CD8-positive, alpha-beta memory T cell (primary cell): ENCODE results near the gene WBP2NL. TPM values are rescaled to one million over a fixed set of nuclear protein-coding genes. Genes with fewer than 3 reads are reported as not detected.
"Not testable (repeated sequence)": the region's sequence is repeated elsewhere in the genome, so short reads cannot be mapped to it uniquely, and the experiment has no call there.

ENCODE experiments used
- CTCF ChIA-PET: fragments of 350-600 bp; sonication (Branson Sonifier 250); formaldehyde crosslinking; loops from one replicate; lab custom pipeline; 2021; ENCODE audit warnings: antibody characterized with exemption; lab: Charles Lee
- POLR2A ChIA-PET: fragments of 350-600 bp; sonication (Branson Sonifier 250); formaldehyde crosslinking; loops from one replicate; lab custom pipeline; 2021; ENCODE audit warnings: antibody characterized with exemption; lab: Charles Lee
- DNase-seq, 5 donors: peaks; one replicate each; pipeline versions ENCODE4 v3.0.0 to v3.0.0-alpha.2; 2020 to 2022; ENCODE audit warnings: mixed read lengths in 1 of 5
- H3K27ac ChIP-seq: one replicate; pipeline ENCODE4 v1.7.0; 2013; ENCODE audit warnings: low read depth, mild to moderate bottlenecking, low read length, moderate library complexity
- H3K27me3 ChIP-seq: 2 replicates; pipeline ENCODE4 v1.7.0; 2013; ENCODE audit warnings: low read length, mild to moderate bottlenecking; ENCODE audit not compliant: insufficient read depth, poor library complexity, severe bottlenecking
- H3K36me3 ChIP-seq: 2 replicates; pipeline ENCODE4 v1.7.0; 2013; ENCODE audit warnings: mild to moderate bottlenecking, low read length, moderate library complexity; ENCODE audit not compliant: insufficient read depth
- H3K4me1 ChIP-seq: 2 replicates; pipeline ENCODE4 v1.7.0; 2013; ENCODE audit warnings: mild to moderate bottlenecking, low read length, moderate library complexity; ENCODE audit not compliant: insufficient read depth
- H3K4me3 ChIP-seq: 2 replicates; pipeline ENCODE4 v1.7.0; 2013; ENCODE audit warnings: mild to moderate bottlenecking, low read length
- H3K9me3 ChIP-seq: 2 replicates; pipeline ENCODE4 v1.7.0; 2013; ENCODE audit warnings: mild to moderate bottlenecking, low read length
- H3K27ac Mint-ChIP-seq, 8 donors: one replicate each; pipeline ENCODE4 v1.8.0; 2020 to 2021; ENCODE audit warnings: mixed read lengths in 8 of 8, mild to moderate bottlenecking in 6 of 8, inconsistent platforms in 3 of 8, moderate library complexity in 3 of 8
- H3K27me3 Mint-ChIP-seq, 2 donors: one replicate each; pipeline ENCODE4 v1.8.0; 2020 to 2021; ENCODE audit warnings: mixed read lengths in 2 of 2, mild to moderate bottlenecking in 1 of 2, moderate library complexity in 1 of 2
- H3K36me3 Mint-ChIP-seq, 3 donors: one replicate each; pipeline ENCODE4 v1.8.0; 2020 to 2021; ENCODE audit warnings: mixed read lengths in 3 of 3, inconsistent platforms in 1 of 3, mild to moderate bottlenecking in 1 of 3
- H3K4me1 Mint-ChIP-seq, 3 donors: one replicate each; pipeline ENCODE4 v1.8.0; 2020 to 2021; ENCODE audit warnings: mixed read lengths in 3 of 3, inconsistent platforms in 1 of 3, mild to moderate bottlenecking in 1 of 3
- H3K4me3 Mint-ChIP-seq, 7 donors: one replicate each; pipeline ENCODE4 v1.8.0; 2020 to 2021; ENCODE audit warnings: mixed read lengths in 7 of 7, mild to moderate bottlenecking in 6 of 7, moderate library complexity in 4 of 7, inconsistent platforms in 2 of 7
- H3K9me3 Mint-ChIP-seq, 5 donors: one replicate each; pipeline ENCODE4 v1.8.0; 2020 to 2022; ENCODE audit warnings: mixed read lengths in 5 of 5, mild to moderate bottlenecking in 3 of 5, moderate library complexity in 2 of 5, inconsistent platforms in 1 of 5
- polyA plus RNA-seq: library from polyadenylated mRNA; unstranded; fragments of 300-500 nt; fragmentation: Illumina TruSeq; gene quantifications from one replicate; pipeline ENCODE4 v1.2.3, GENCODE V29; 2021
- total RNA-seq, 2 experiments: library from RNA; stranded (reverse); gene quantifications; one replicate each; pipeline ENCODE4 v1.2.3, GENCODE V29; 2021

Gene WBP2NL
- total and polyA plus RNA-seq, 3 experiments from 2014 or later = 0.66 to 0.82 (median 0.70) TPM

GRCh38 chr22:42070517-42071422 is 72.2 kb downstream of the WBP2NL start, which contains the start of gene NAGA:
TSS of gene NAGA (minus strand) at chr22:42070812. CDS start at chr22:42070297, 515 bp downstream.
- peak within 1 kb of the TSS; percentile 85 for H3K4me3 ChIP-seq
- ChIA-PET CTCF (interaction anchor here (1.1 to 1.2 kb wide), 3 partner anchors 8 to 28 kb away, joined by 3 to 9 read pairs (median 4); partner anchors contain the start of genes NDUFA6 and SMDT1), POLR2A (interaction anchor here (0.7 to 2.2 kb wide), 3 partner anchors 9 to 30 kb away, joined by 5 to 19 read pairs (median 7); partner anchors contain the start of genes NDUFA6 and SMDT1)
- Mint-ChIP-seq H3K27me3 (no peaks in the 10 kb centered on the region), H3K27ac (peak within 1 kb of the TSS; percentile 68 to 94 (median 91)), H3K9me3 (no peaks in the 10 kb centered on the region), H3K4me1 (peaks cover 35 to 54% (median 46%) of the 10 kb centered on the region in 3 donors), H3K36me3 (peaks cover 0 to 30% (median 0%) of the 10 kb centered on the region in 3 donors), H3K4me3 (peak within 1 kb of the TSS; percentile 91 to 96 (median 93))
- peak; percentile 87 to 94 (median 88) for DNase-seq
- H3K27ac ChIP-seq = peak within 1 kb of the TSS; percentile 76
- peaks cover 26% of the 10 kb centered on the region for H3K4me1 ChIP-seq
- no peaks in the 10 kb centered on the region for H3K27me3 ChIP-seq
- no peaks in the 10 kb centered on the region for H3K9me3 ChIP-seq
- no peaks in the 10 kb centered on the region for H3K36me3 ChIP-seq

GRCh38 chr22:42071508-42071907 is 72.9 kb downstream of the WBP2NL start:
- Histone ChIP-seq H3K4me3 (peak overlapping the region; percentile 85), H3K27ac (peak overlapping the region; percentile 76), H3K4me1 (peaks cover 26% of the 10 kb centered on the region)
- Mint-ChIP-seq H3K27ac (peak overlapping the region; percentile 68 to 94 (median 91)), H3K36me3 (peaks cover 0 to 25% (median 0%) of the 10 kb centered on the region in 3 donors), H3K4me3 (peak overlapping the region; percentile 91 to 96 (median 93)), H3K4me1 (peaks cover 37 to 54% (median 46%) of the 10 kb centered on the region in 3 donors)
- POLR2A ChIA-PET = interaction anchor here (0.7 to 2.2 kb wide), 3 partner anchors 8 to 29 kb away, joined by 5 to 19 read pairs (median 7); partner anchors contain the start of genes NDUFA6 and SMDT1
- H3K9me3 ChIP-seq, H3K27me3 ChIP-seq, H3K27me3 Mint-ChIP-seq, DNase-seq, H3K9me3 Mint-ChIP-seq, CTCF ChIA-PET, H3K36me3 ChIP-seq: not testable (repeated sequence)

- Histone ChIP-seq H3K27me3 (no peaks in the 10 kb centered on the region), H3K4me1 (peaks cover 26% of the 10 kb centered on the region), H3K9me3 (no peaks in the 10 kb centered on the region), H3K4me3 (no peak overlapping the region), H3K27ac (no peak overlapping the region), H3K36me3 (no peaks in the 10 kb centered on the region)
- H3K4me1 Mint-ChIP-seq = peaks cover 35 to 54% (median 46%) of the 10 kb centered on the region in 3 donors
- H3K36me3 Mint-ChIP-seq = peaks cover 0 to 14% (median 0%) of the 10 kb centered on the region in 3 donors
- ChIA-PET CTCF (no interaction called here), POLR2A (no interaction called here)
- H3K27ac Mint-ChIP-seq = peak overlapping the region in 4 of 8 donors; percentile 4 to 83 (median 50)
- H3K9me3 Mint-ChIP-seq = no peaks in the 10 kb centered on the region
- no peaks in the 10 kb centered on the region for H3K27me3 Mint-ChIP-seq
- DNase-seq = no peak
- H3K4me3 Mint-ChIP-seq = peak overlapping the region; percentile 39 to 72 (median 52)
Observed at GRCh38 chr22:42072606-42073330, 74.2 kb downstream of the WBP2NL start.

GRCh38 chr22:42073621-42074041 is 75.0 kb downstream of the WBP2NL start:
- POLR2A ChIA-PET = no interaction called here
- no peaks in the 10 kb centered on the region for H3K36me3 ChIP-seq
- peak overlapping the region in 6 of 7 donors; percentile 51 to 72 (median 56) for H3K4me3 Mint-ChIP-seq
- H3K4me1 ChIP-seq = peaks cover 30% of the 10 kb centered on the region
- H3K9me3 Mint-ChIP-seq = no peaks in the 10 kb centered on the region
- peaks cover 0 to 6% (median 0%) of the 10 kb centered on the region in 3 donors for H3K36me3 Mint-ChIP-seq
- H3K27ac Mint-ChIP-seq = peak overlapping the region in 3 of 8 donors; percentile 50 to 83 (median 61)
- H3K27ac ChIP-seq = no peak overlapping the region
- no peak for DNase-seq
- no peaks in the 10 kb centered on the region for H3K9me3 ChIP-seq
- CTCF ChIA-PET = no interaction called here
- peaks cover 35 to 58% (median 46%) of the 10 kb centered on the region in 3 donors for H3K4me1 Mint-ChIP-seq
- H3K4me3 ChIP-seq = peak overlapping the region; percentile 39
- H3K27me3 Mint-ChIP-seq = no peaks in the 10 kb centered on the region
- no peaks in the 10 kb centered on the region for H3K27me3 ChIP-seq

- peaks cover 38 to 62% (median 45%) of the 10 kb centered on the region in 3 donors for H3K4me1 Mint-ChIP-seq
- H3K9me3 Mint-ChIP-seq = no peaks in the 10 kb centered on the region
- H3K36me3 Mint-ChIP-seq = peaks cover 0 to 4% (median 0%) of the 10 kb centered on the region in 3 donors
- Histone ChIP-seq H3K27me3 (no peaks in the 10 kb centered on the region), H3K36me3 (no peaks in the 10 kb centered on the region), H3K4me3 (peak within 1 kb of the TSS; percentile 39), H3K4me1 (peaks cover 36% of the 10 kb centered on the region), H3K9me3 (no peaks in the 10 kb centered on the region), H3K27ac (peak within 1 kb of the TSS; percentile 31)
- H3K4me3 Mint-ChIP-seq = peak within 1 kb of the TSS; percentile 51 to 82 (median 62)
- POLR2A ChIA-PET = no interaction called here
- H3K27me3 Mint-ChIP-seq = no peaks in the 10 kb centered on the region
- CTCF ChIA-PET = interaction anchor here (1.6 kb wide), 1 partner anchor 16 kb away, joined by 10 read pairs; the partner anchor contains the start of gene NDUFA6
- peak within 1 kb of the TSS; percentile 4 to 91 (median 64) for H3K27ac Mint-ChIP-seq
- peak; percentile 40 to 73 (median 47) for DNase-seq
Observed at GRCh38 chr22:42074132-42074811, 75.7 kb downstream of the WBP2NL start, which contains the start of gene PHETA2. TSS of gene PHETA2 (plus strand) at chr22:42074248. CDS start at chr22:42077294, 3,046 bp downstream.

- H3K27ac ChIP-seq = no peak overlapping the region
- H3K27ac Mint-ChIP-seq = peak overlapping the region in 7 of 8 donors; percentile 42 to 91 (median 64)
- H3K4me1 Mint-ChIP-seq = peaks cover 38 to 62% (median 40%) of the 10 kb centered on the region in 3 donors
- no peaks in the 10 kb centered on the region for H3K9me3 Mint-ChIP-seq
- DNase-seq = no peak
- no peaks in the 10 kb centered on the region for H3K36me3 ChIP-seq
- peak overlapping the region; percentile 39 for H3K4me3 ChIP-seq
- ChIA-PET POLR2A (no interaction called here), CTCF (interaction anchor here (0.8 to 1.6 kb wide), 2 partner anchors 16 to 363 kb away, joined by 3 to 10 read pairs; partner anchors contain the start of gene NDUFA6)
- H3K9me3 ChIP-seq = no peaks in the 10 kb centered on the region
- H3K27me3 ChIP-seq = no peaks in the 10 kb centered on the region
- H3K27me3 Mint-ChIP-seq = no peaks in the 10 kb centered on the region
- peaks cover 31% of the 10 kb centered on the region for H3K4me1 ChIP-seq
- peak overlapping the region; percentile 36 to 82 (median 62) for H3K4me3 Mint-ChIP-seq
- H3K36me3 Mint-ChIP-seq = peaks cover 0 to 10% (median 0%) of the 10 kb centered on the region in 3 donors
Observed at GRCh38 chr22:42074846-42075676, 76.5 kb downstream of the WBP2NL start.
